WTC11 (cell line): ENCODE results near the gene GFY. TPM values are rescaled to one million over a fixed set of nuclear protein-coding genes. Genes with fewer than 3 reads are reported as not detected.

ENCODE experiments used
- ATAC-seq: fragments of 200-7000 bp; cut with Tn5 transposase; 2 replicates; pipeline ENCODE4 v1.10.0; 2021; ENCODE audit warnings: mild to moderate bottlenecking, moderate library complexity
- CTCF ChIA-PET: fragments of 300-600 bp; sonication (Branson Sonifier 250); formaldehyde crosslinking; loops from one replicate; lab custom pipeline; 2021; ENCODE audit warnings: antibody characterized with exemption; lab: Charles Lee
- POLR2A ChIA-PET: fragments of 350-600 bp; sonication (Branson Sonifier 250); formaldehyde crosslinking; loops from one replicate; lab custom pipeline; 2021; ENCODE audit warnings: antibody characterized with exemption; lab: Charles Lee
- DNase-seq: peaks from one replicate; pipeline ENCODE4 v3.0.0; 2021; ENCODE audit warnings: low spot score
- H3K27ac Mint-ChIP-seq: 2 replicates; pipeline ENCODE4 v1.8.0; 2021; ENCODE audit warnings: mixed read lengths
- H3K27me3 Mint-ChIP-seq: 2 replicates; pipeline ENCODE4 v1.8.0; 2021; ENCODE audit warnings: low read depth, mild to moderate bottlenecking, moderate library complexity, mixed read lengths
- H3K36me3 Mint-ChIP-seq: 2 replicates; pipeline ENCODE4 v1.8.0; 2021; ENCODE audit warnings: mixed read lengths
- H3K4me1 Mint-ChIP-seq: 2 replicates; pipeline ENCODE4 v1.8.0; 2022; ENCODE audit warnings: mixed read lengths
- H3K4me3 Mint-ChIP-seq: 2 replicates; pipeline ENCODE4 v1.8.0; 2021; ENCODE audit warnings: mild to moderate bottlenecking, moderate library complexity, mixed read lengths
- H3K9me3 Mint-ChIP-seq: 2 replicates; pipeline ENCODE4 v1.8.0; 2021; ENCODE audit warnings: mixed read lengths
- ATF6 ChIP-seq: sonication (generic); formaldehyde crosslinking; IDR thresholded peaks from 2 replicates; pipeline ENCODE4 v1.8.1; 2023; ENCODE audit warnings: mild to moderate bottlenecking, missing genetic modification reagents
- CDX4 ChIP-seq: fragments of 250-450 bp; sonication (Bioruptor Pico); IDR thresholded peaks from 2 replicates; pipeline ENCODE4 v1.9.0; 2021; ENCODE audit warnings: moderate library complexity, mild to moderate bottlenecking, inconsistent platforms, borderline replicate concordance
- CREM ChIP-seq: sonication (generic); formaldehyde crosslinking; IDR thresholded peaks from 2 replicates; pipeline ENCODE4 v1.8.1; 2022; ENCODE audit warnings: mild to moderate bottlenecking, missing genetic modification reagents, moderate library complexity
- CTCF ChIP-seq: fragments of 200-600 bp; IDR thresholded peaks from 2 replicates; pipeline ENCODE4 v1.8.0; 2022; ENCODE audit warnings: antibody characterized with exemption
- ETV6 ChIP-seq: sonication (generic); formaldehyde crosslinking; IDR thresholded peaks from 2 replicates; pipeline ENCODE4 v1.8.1; 2022; ENCODE audit warnings: mild to moderate bottlenecking, missing genetic modification reagents
- FOXP4 ChIP-seq: sonication (generic); formaldehyde crosslinking; IDR thresholded peaks from 2 replicates; pipeline ENCODE4 v1.8.0; 2022; ENCODE audit warnings: mild to moderate bottlenecking, missing genetic modification reagents
- GABPB1 ChIP-seq: sonication (generic); formaldehyde crosslinking; IDR thresholded peaks from 2 replicates; pipeline ENCODE4 v1.8.1; 2023; ENCODE audit warnings: mild to moderate bottlenecking, missing genetic modification reagents
- IRF2 ChIP-seq: sonication (generic); formaldehyde crosslinking; IDR thresholded peaks from 2 replicates; pipeline ENCODE4 v1.8.0; 2022; ENCODE audit warnings: low read depth, missing genetic modification reagents, borderline replicate concordance
- KAT7 ChIP-seq: sonication (generic); formaldehyde crosslinking; IDR thresholded peaks from 2 replicates; pipeline ENCODE4 v1.8.1; 2023; ENCODE audit warnings: missing genetic modification reagents, mild to moderate bottlenecking, borderline replicate concordance
- USF2 ChIP-seq: sonication (generic); formaldehyde crosslinking; IDR thresholded peaks from 2 replicates; pipeline ENCODE4 v1.8.1; 2023; ENCODE audit warnings: mild to moderate bottlenecking, missing genetic modification reagents, moderate library complexity
- ZSCAN18 ChIP-seq: fragments of 250-450 bp; sonication (Bioruptor Pico); IDR thresholded peaks from 2 replicates; pipeline ENCODE4 v2.1.2; 2022; ENCODE audit warnings: mild to moderate bottlenecking, moderate library complexity
- total RNA-seq: library from RNA; stranded (reverse); gene quantifications from 3 replicates; pipeline ENCODE4 v1.2.3, GENCODE V29; 2021

Gene GFY
- total RNA-seq, 1 experiment from 2014 or later = 0.87 TPM

GRCh38 chr19:49461656-49462055 is 36.5 kb downstream of the GFY start:
- H3K9me3 Mint-ChIP-seq = no peaks in the 10 kb centered on the region
- CTCF ChIA-PET = interaction anchor here (1.2 kb wide), 1 partner anchor 14 kb away, joined by 3 read pairs; no protein-coding TSS in a partner anchor

More at GRCh38 chr19:49461656-49462055, 36.5 kb downstream of the GFY start:
- peak; percentile 57 for ATAC-seq
- POLR2A ChIA-PET = interaction anchor here (0.6 kb wide), 1 partner anchor 907 kb away, joined by 3 read pairs; no protein-coding TSS in a partner anchor
- H3K4me3 Mint-ChIP-seq = no peak overlapping the region
- no peaks in the 10 kb centered on the region for H3K27me3 Mint-ChIP-seq
- no peaks in the 10 kb centered on the region for H3K4me1 Mint-ChIP-seq
- peaks cover 13% of the 10 kb centered on the region for H3K36me3 Mint-ChIP-seq
- H3K27ac Mint-ChIP-seq = no peak overlapping the region
- TF ChIP-seq GABPB1 (CRISPR knock-in tag) (no peak), ATF6 (no peak), KAT7 (CRISPR knock-in tag) (no peak), FOXP4 (CRISPR knock-in tag) (no peak), ZSCAN18 (CRISPR knock-in tag) (no peak), USF2 (no peak), CTCF (no peak), CDX4 (CRISPR knock-in tag) (no peak), IRF2 (CRISPR knock-in tag) (no peak), CREM (CRISPR knock-in tag) (no peak), ETV6 (CRISPR knock-in tag) (no peak)
- TF ChIP-seq, all 79 proteins: peak for 0
- no peak for DNase-seq
